ENCODE results near the gene MOB1A. TPM values are rescaled to one million over a fixed set of nuclear protein-coding genes. Genes with fewer than 3 reads are reported as not detected.

The MOB1A gene
- total and polyA plus RNA-seq, 2 of the 13 experiments (the other 11 are each of a cell fraction or from before 2014, with no cell fraction given), result 48.2 to 139 TPM

- TF ChIP-seq ZNF574 (CRISPR knock-in tag; IDR thresholded peaks at IDR 0.05) (0 out of 2 replicates have a peak, but pooled peaks have one; percentile 24), ZNF503 (CRISPR knock-in tag; IDR thresholded peaks at IDR 0.05) (no peak), HCFC1 (IDR thresholded peaks at IDR 0.05; ENCODE audit: low read depth, low read length) (no peak)
These were observed 39.9 kb downstream of the MOB1A start (continued) for GRCh38 chr2:74138600-74139323.

- intact Hi-C loops (cut with micrococcal nuclease; ENCODE audit: unreplicated experiment) (no loop called here), in situ Hi-C loops (cut with HindIII; ENCODE audit: extremely low pct_ligation_motif_present, low pct_unique_long_range_greater_than_20kb) (loop anchor here (25.0 kb wide), 1 partner anchor 301 kb away; the partner anchor contains the start of gene STAMBP)
- DNase-seq (ENCODE audit: low spot score), result no peak
- H3K4me1 ChIP-seq (ENCODE audit: insufficient read depth, low read length), result no peaks in the 10 kb centered on the region
- no peaks in the 10 kb centered on the region for H3K27me3 ChIP-seq (ENCODE audit: control insufficient read depth in 1 of 2, insufficient read depth in 2 of 2, low read length in 2 of 2)
- FAIRE-seq, result no peak
- H3K9me3 ChIP-seq (ENCODE audit: low read length), result no peaks in the 10 kb centered on the region
- no peak overlapping the region for H3K9ac ChIP-seq (ENCODE audit: insufficient read depth, low read depth, low read length)
- H4K20me1 ChIP-seq (ENCODE audit: insufficient read depth, low read length), result no peaks in the 10 kb centered on the region
- H3K4me3 ChIP-seq (replicated peaks in 1 of 3; ENCODE audit: insufficient read depth in 1 of 3, low read depth in 2 of 3, low read length in 3 of 3), result no peak overlapping the region
- ChIA-PET CTCF (ENCODE audit: low intra/inter-chr PET ratio, low total read pairs) (no interaction called here), POLR2A (no interaction called here)
- peaks cover 16 to 37% of the 10 kb centered on the region in 2 experiments for H3K36me3 ChIP-seq (replicated peaks in 1 of 2; ENCODE audit: control insufficient read depth in 1 of 2, insufficient read depth in 2 of 2, low read length in 2 of 2)
- no peak overlapping the region for H3K4me2 ChIP-seq (ENCODE audit: low read depth, low read length)
- BruUV-seq (replicated peaks), result no TSS peak
- peak; percentile 24; the same call in 1 of the 3 replicates for ATAC-seq
- TF ChIP-seq ZNF468 (CRISPR knock-in tag; IDR thresholded peaks at IDR 0.05), result no peak
- no peak overlapping the region for H3K27ac ChIP-seq (ENCODE audit: extremely low read length, insufficient read depth, low read length)
- no peak overlapping the region for H2AFZ ChIP-seq (ENCODE audit: low read length)
- WGBS (ENCODE audit: low lambda C conversion rate), result 90% methylated on average over 10 of the region's 11 CpGs
- no peaks in the 10 kb centered on the region for H3K79me2 ChIP-seq (ENCODE audit: insufficient read depth, low read length)
These were observed 40.8 kb downstream of the MOB1A start for GRCh38 chr2:74137651-74138599.
